ENCODE measurements around the gene DYNLT4. TPM values are rescaled to one million over a fixed set of nuclear protein-coding genes. Genes with fewer than 3 reads are reported as not detected.
"Not testable (repeated sequence)": the region's sequence is repeated elsewhere in the genome, so short reads cannot be mapped to it uniquely, and the experiment has no call there.

Gene DYNLT4
- total RNA-seq, 1 donor: not detected

- no peak for DNase-seq (ENCODE audit: low read depth)
- no peak for TF ChIP-seq CTCF (IDR thresholded peaks at IDR 0.05; ENCODE audit: insufficient read depth, low read depth, low read length)
- H3K4me3 ChIP-seq (ENCODE audit: low read depth, low read length): no peak overlapping the region
Measured at GRCh38 chr1:44817307-44817706, 10.2 kb upstream of the DYNLT4 start.

- H3K4me3 ChIP-seq (ENCODE audit: low read depth, low read length); DNase-seq (ENCODE audit: low read depth): not testable (repeated sequence)
Measured at GRCh38 chr1:44815926-44816325, 8.8 kb upstream of the DYNLT4 start.

- TF ChIP-seq CTCF (IDR thresholded peaks at IDR 0.05; ENCODE audit: insufficient read depth, low read depth, low read length): no peak
- no peak for DNase-seq (ENCODE audit: low read depth)
- no peak overlapping the region for H3K4me3 ChIP-seq (ENCODE audit: low read depth, low read length)
Measured at GRCh38 chr1:44812822-44813543, 5.8 kb upstream of the DYNLT4 start.

- H3K4me3 ChIP-seq (ENCODE audit: low read depth, low read length): peak overlapping the region; percentile 6
- TF ChIP-seq CTCF (IDR thresholded peaks at IDR 0.05; ENCODE audit: insufficient read depth, low read depth, low read length): no peak
- DNase-seq (ENCODE audit: low read depth): no peak
Measured at GRCh38 chr1:44811234-44811633, 4.1 kb upstream of the DYNLT4 start.

GRCh38 chr1:44810762-44811105, 3.6 kb upstream of the DYNLT4 start:
- H3K4me3 ChIP-seq (ENCODE audit: low read depth, low read length); DNase-seq (ENCODE audit: low read depth): not testable (repeated sequence)

- peak overlapping the region; percentile 61 for H3K4me3 ChIP-seq (ENCODE audit: low read depth, low read length)
- TF ChIP-seq CTCF (IDR thresholded peaks at IDR 0.05; ENCODE audit: insufficient read depth, low read depth, low read length): no peak
- DNase-seq (ENCODE audit: low read depth): no peak
Measured at GRCh38 chr1:44810101-44810761, 3.1 kb upstream of the DYNLT4 start.

GRCh38 chr1:44808938-44809917, 2.1 kb upstream of the DYNLT4 start:
- H3K4me3 ChIP-seq (ENCODE audit: low read depth, low read length): peak overlapping the region; percentile 61
- TF ChIP-seq CTCF (IDR thresholded peaks at IDR 0.05; ENCODE audit: insufficient read depth, low read depth, low read length): peak; percentile 34
- peak; percentile 86 for DNase-seq (ENCODE audit: low read depth)

All from fibroblast of villous mesenchyme (primary cell).